ENCODE results near the gene MYOZ2.

DNA sequence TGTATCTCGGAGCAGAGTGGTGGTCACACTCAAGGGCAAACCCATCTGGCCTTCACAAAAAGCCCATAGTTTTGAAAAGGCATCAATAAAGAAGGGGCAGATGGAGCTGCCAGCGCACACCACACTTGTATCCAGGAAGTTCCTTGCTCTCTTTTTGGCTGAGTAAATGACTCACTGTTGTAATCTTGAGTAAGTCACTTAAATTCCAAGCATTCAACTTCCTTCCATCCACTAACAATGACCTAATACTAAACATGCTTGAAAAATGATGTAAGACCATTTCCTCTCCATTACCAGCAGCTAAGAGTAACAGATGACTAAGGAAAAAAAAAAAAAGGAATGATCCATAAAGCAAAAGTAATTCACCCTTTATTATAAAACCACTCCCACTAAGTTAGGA is 32.4 kb upstream of the MYOZ2 start:
- TF ChIP-seq CTCF (IDR thresholded peaks at IDR 0.05), result no peak
- TF ChIP-seq EP300 (IDR thresholded peaks at IDR 0.05), result no peak
